ENCODE data around the gene LTBP3. TPM values are rescaled to one million over a fixed set of nuclear protein-coding genes. Genes with fewer than 3 reads are reported as not detected.
A peak's percentile ranks its signal among the peaks of the same experiment; 100 is the strongest.

LTBP3 gene
- total and polyA plus RNA-seq, 2 of the 13 experiments (the other 11 are each of a cell fraction or from before 2014, with no cell fraction given) = 12.2 to 68.1 TPM

- TF ChIP-seq KIAA2018 (CRISPR knock-in tag; IDR thresholded peaks at IDR 0.05; ENCODE audit: borderline replicate concordance) (no peak), HOXA3 (CRISPR knock-in tag; IDR thresholded peaks at IDR 0.05) (peak; percentile 27; the same call in 1 of the 2 replicates), MXD3 (CRISPR knock-in tag; IDR thresholded peaks at IDR 0.05) (peak; percentile 78), TIGD3 (CRISPR knock-in tag; IDR thresholded peaks at IDR 0.05; ENCODE audit: borderline replicate concordance) (no peak), HOXA5 (CRISPR knock-in tag; IDR thresholded peaks at IDR 0.05) (no peak)
Measured at GRCh38 chr11:65524741-65525545, 33.2 kb downstream of the LTBP3 start, which contains the start of gene SCYL1 (continued).
